A549 (cell line): ENCODE data around the gene ARHGEF16. TPM values are rescaled to one million over a fixed set of nuclear protein-coding genes. Genes with fewer than 3 reads are reported as not detected.

ENCODE experiments used
- ATAC-seq, 2 experiments: fragments of 200-7000 bp in 1 of 2; fragments of >200 bp in 1 of 2; cut with Nextera tagmentation in 1 of 2; cut with Tn5 transposase in 1 of 2; 3 replicates each; pipeline versions ENCODE4 v1.8.0 to v1.9.1; 2018 to 2020; ENCODE audit warnings: mild to moderate bottlenecking in 1 of 2, moderate library complexity in 1 of 2
- CTCF ChIA-PET: fragments of 300-600 bp; sonication (Branson Sonifier 250); formaldehyde crosslinking; extraction: SDS; loops from one replicate; lab custom pipeline; 2021; ENCODE audit warnings: antibody characterized with exemption, inconsistent platforms; lab: Yijun Ruan, JAX
- POLR2A ChIA-PET: fragments of 350-600 bp; formaldehyde crosslinking; extraction: SDS; loops from one replicate; lab custom pipeline; 2021; ENCODE audit warnings: antibody characterized with exemption, inconsistent platforms; lab: Yijun Ruan, JAX
- DNase-seq, 2 experiments: peaks; one replicate each; pipeline versions ENCODE4 v3.0.0 to v3.0.0-alpha.2; 2011 to 2016; ENCODE audit warnings: low read depth in 1 of 2, low spot score in 1 of 2
- FAIRE-seq: peaks from 2 replicates; lab custom pipeline; 2011; peaks lifted over from hg19 to GRCh38; lab: Jason Lieb, UNC
- H3K27ac ChIP-seq, 2 experiments: fragments of >200 bp; sonication (Bioruptor Twin); formaldehyde crosslinking; 3 replicates each; pipeline ENCODE4 v1.5.1; 2016 to 2017
- H3K4me1 ChIP-seq: fragments of >200 bp; sonication (Bioruptor Twin); formaldehyde crosslinking; 3 replicates; pipeline ENCODE4 v1.6.1; 2016
- H3K4me2 ChIP-seq: fragments of >200 bp; sonication (Bioruptor Twin); formaldehyde crosslinking; 3 replicates; pipeline ENCODE4 v1.6.1; 2016
- H3K4me3 ChIP-seq: fragments of >200 bp; sonication (Bioruptor Twin); formaldehyde crosslinking; 3 replicates; pipeline ENCODE4 v1.5.1; 2016
- H3K9me3 ChIP-seq: fragments of >200 bp; sonication (Bioruptor Twin); formaldehyde crosslinking; 3 replicates; pipeline ENCODE4 v1.6.1; 2016
- BCL3 ChIP-seq: fragments of >200 bp; sonication (Bioruptor Twin); formaldehyde crosslinking; IDR thresholded peaks from 3 replicates; pipeline ENCODE4 v1.6.1; 2016
- BHLHE40 ChIP-seq: IDR thresholded peaks from 2 replicates; pipeline ENCODE4 v1.6.1; 2012; ENCODE audit warnings: low read depth, low read length, inconsistent platforms
- CHD4 ChIP-seq: fragments of 200-600 bp; sonication (generic); IDR thresholded peaks from 2 replicates; pipeline ENCODE4 v1.6.1; 2016; ENCODE audit warnings: antibody characterized with exemption, mild to moderate bottlenecking, borderline replicate concordance
- EHF ChIP-seq: fragments of 250-450 bp; sonication (Bioruptor Pico); IDR thresholded peaks from 2 replicates; pipeline ENCODE4 v1.5.0; 2020; ENCODE audit warnings: mild to moderate bottlenecking
- EHMT2 ChIP-seq: fragments of 200-600 bp; sonication (generic); IDR thresholded peaks from 2 replicates; pipeline ENCODE4 v1.6.1; 2016; ENCODE audit warnings: antibody characterized with exemption, low read depth, mild to moderate bottlenecking, moderate library complexity
- ELK1 ChIP-seq: fragments of 150-350 bp; IDR thresholded peaks from 2 replicates; pipeline ENCODE4 v1.6.1; 2014; ENCODE audit warnings: low read depth, mild to moderate bottlenecking, low read length
- ESRRA ChIP-seq: fragments of 150-350 bp; IDR thresholded peaks from 2 replicates; pipeline ENCODE4 v1.6.1; 2014; ENCODE audit warnings: mild to moderate bottlenecking, low read length, borderline replicate concordance
- FOSB ChIP-seq: fragments of 250-450 bp; sonication (Bioruptor Pico); IDR thresholded peaks from 2 replicates; pipeline ENCODE4 v1.5.0; 2020; ENCODE audit warnings: mild to moderate bottlenecking, moderate library complexity
- GATA3 ChIP-seq: IDR thresholded peaks from 2 replicates; pipeline ENCODE4 v1.6.1; 2012; ENCODE audit warnings: borderline replicate concordance
- HDAC2 ChIP-seq: fragments of 200-600 bp; sonication (generic); IDR thresholded peaks from 2 replicates; pipeline ENCODE4 v1.6.1; 2016
- HEYL ChIP-seq: fragments of 250-450 bp; sonication (Bioruptor Pico); IDR thresholded peaks from 2 replicates; pipeline ENCODE4 v1.8.0; 2021; ENCODE audit warnings: mild to moderate bottlenecking, moderate library complexity
- HOXA7 ChIP-seq: fragments of 250-450 bp; sonication (Bioruptor Pico); IDR thresholded peaks from 2 replicates; pipeline ENCODE4 v1.5.0; 2020; ENCODE audit warnings: mild to moderate bottlenecking, moderate library complexity
- HOXB5 ChIP-seq: fragments of 250-450 bp; sonication (Bioruptor Pico); IDR thresholded peaks from 2 replicates; pipeline ENCODE4 v1.5.0; 2020; ENCODE audit warnings: mild to moderate bottlenecking, moderate library complexity
- JUNB ChIP-seq: fragments of >200 bp; sonication (Bioruptor Twin); formaldehyde crosslinking; IDR thresholded peaks from 2 replicates; pipeline ENCODE4 v1.6.1; 2016
- KDM1A ChIP-seq: fragments of 200-600 bp; sonication (generic); IDR thresholded peaks from 2 replicates; pipeline ENCODE4 v1.6.1; 2016; ENCODE audit warnings: low read depth, mild to moderate bottlenecking
- KDM5A ChIP-seq: fragments of 200-600 bp; sonication (generic); IDR thresholded peaks from 2 replicates; pipeline ENCODE4 v1.6.1; 2016; ENCODE audit warnings: antibody characterized with exemption, mild to moderate bottlenecking
- MAFK ChIP-seq: fragments of 450-650 bp; IDR thresholded peaks from 2 replicates; pipeline ENCODE4 v1.6.1; 2014; ENCODE audit not compliant: partially characterized antibody
- MAX ChIP-seq: IDR thresholded peaks from 2 replicates; pipeline ENCODE4 v1.6.1; 2012
- MYC ChIP-seq: IDR thresholded peaks from 2 replicates; pipeline ENCODE4 v1.6.1; 2012; ENCODE audit warnings: mild to moderate bottlenecking, inconsistent platforms, low read length, improper control_type of control experiment, borderline replicate concordance
- NFE2L2 ChIP-seq: fragments of 150-350 bp; conservative IDR thresholded peaks from 2 replicates; pipeline ENCODE4 v1.6.1; 2014; ENCODE audit warnings: low read length
- PBX3 ChIP-seq: IDR thresholded peaks from 2 replicates; pipeline ENCODE4 v1.6.1; 2012
- POLR2A ChIP-seq: IDR thresholded peaks from 2 replicates; pipeline ENCODE4 v1.6.1; 2012; ENCODE audit warnings: mild to moderate bottlenecking, low read length
- POLR2AphosphoS2 ChIP-seq: conservative IDR thresholded peaks from 2 replicates; pipeline ENCODE4 v1.6.1; 2012; ENCODE audit warnings: low read length, improper control_type of control experiment, inconsistent platforms
- RAD21 ChIP-seq, 2 experiments: fragments of >200 bp in 1 of 2; sonication (Bioruptor Twin) in 1 of 2; formaldehyde crosslinking in 1 of 2; IDR thresholded peaks in 1 of 2; conservative IDR thresholded peaks in 1 of 2; 2 replicates in 1 of 2; 3 replicates in 1 of 2; pipeline ENCODE4 v1.6.1; 2012 to 2018; ENCODE audit warnings: inconsistent platforms in 1 of 2
- REST ChIP-seq: fragments of 200-600 bp; sonication (generic); IDR thresholded peaks from 2 replicates; pipeline ENCODE4 v1.6.1; 2016; ENCODE audit warnings: antibody characterized with exemption, mild to moderate bottlenecking, moderate library complexity
- RNF2 ChIP-seq: fragments of 200-600 bp; sonication (generic); IDR thresholded peaks from 2 replicates; pipeline ENCODE4 v1.6.1; 2016; ENCODE audit warnings: low read depth, mild to moderate bottlenecking, antibody characterized with exemption, moderate library complexity, borderline replicate concordance
- SMC3 ChIP-seq: fragments of >200 bp; sonication (Bioruptor Twin); formaldehyde crosslinking; IDR thresholded peaks from 3 replicates; pipeline ENCODE4 v1.6.1; 2018; ENCODE audit warnings: inconsistent platforms
- SREBF2 ChIP-seq: fragments of 450-650 bp; IDR thresholded peaks from 2 replicates; pipeline ENCODE4 v1.6.1; 2014; ENCODE audit warnings: mild to moderate bottlenecking, moderate library complexity
- ZC3H11A ChIP-seq: fragments of 450-650 bp; IDR thresholded peaks from 2 replicates; pipeline ENCODE4 v1.6.1; 2014; ENCODE audit warnings: antibody characterized with exemption, mild to moderate bottlenecking
- ZNF302 ChIP-seq: fragments of 250-450 bp; sonication (Bioruptor Pico); IDR thresholded peaks from 2 replicates; pipeline ENCODE4 v1.9.0; 2021; ENCODE audit warnings: inconsistent platforms, mild to moderate bottlenecking, moderate library complexity
- WGBS: methylation state at CpG from one replicate; pipeline ENCODE4 v1.1.6; 2017; ENCODE audit errors: missing lambda C conversion rate; 5-methylcytosine and 5-hydroxymethylcytosine counted together
- polyA plus RNA-seq, 4 experiments: library from polyadenylated mRNA; depleted of rRNA in 3 of 4; stranded (reverse); fragments of >200 nt; fragmentation: RNase III in 1 of 4; extraction: RNeasy Plus Mini Kit Qiagen cat#74134 plus additional on column Dnase treatment in 1 of 4; gene quantifications; 2 replicates in 3 of 4; 3 replicates in 1 of 4; pipeline ENCODE4 v1.2.3, GENCODE V29; 2011 to 2017

The ARHGEF16 gene
- polyA plus RNA-seq, 2 of the 4 experiments (the other 2 are of a cell fraction), result 1.4 to 3.2 TPM

GRCh38 chr1:3420218-3420951 is 34.1 kb upstream of the ARHGEF16 start:
- no peak for FAIRE-seq
- Histone ChIP-seq H3K9me3 (0 out of 3 replicates have a peak, but pooled peaks cover 2% of the 10 kb centered on the region), H3K27ac (no peak overlapping the region), H3K4me3 (no peak overlapping the region), H3K4me2 (no peak overlapping the region)
- no peak for ATAC-seq
- 52% methylated on average over 16 of the region's 23 CpGs for WGBS
- ChIA-PET CTCF (interaction anchor here (0.8 kb wide), 1 partner anchor 32 kb away, joined by 3 read pairs; no protein-coding TSS in a partner anchor), POLR2A (no interaction called here)
- no peak for DNase-seq
- no peak for TF ChIP-seq PBX3
- TF ChIP-seq BHLHE40, result no peak
- TF ChIP-seq RNF2, result no peak
- TF ChIP-seq MAX, result no peak
- no peak for TF ChIP-seq BCL3
- no peak for TF ChIP-seq EHMT2
- TF ChIP-seq ESRRA, result no peak
- TF ChIP-seq MAFK, result no peak
- TF ChIP-seq NFE2L2, result no peak
- TF ChIP-seq HDAC2, result no peak
- no peak for TF ChIP-seq EHF (CRISPR knock-in tag)
- no peak for TF ChIP-seq ZNF302 (CRISPR knock-in tag)
- TF ChIP-seq HOXA7, result no peak
- TF ChIP-seq HEYL, result no peak
- TF ChIP-seq FOSB (CRISPR knock-in tag), result no peak
- no peak for TF ChIP-seq POLR2AphosphoS2
- no peak for TF ChIP-seq JUNB
- TF ChIP-seq ELK1, result no peak
- no peak for TF ChIP-seq MYC
- no peak for TF ChIP-seq KDM1A
- TF ChIP-seq, all 56 proteins: peak for 0
- peaks cover 3% of the 10 kb centered on the region; the same call in 1 of the 3 replicates for H3K4me1 ChIP-seq

- ChIA-PET POLR2A (no interaction called here), CTCF (interaction anchor here (3.8 kb wide), 1 partner anchor 410 kb away, joined by 24 read pairs; no protein-coding TSS in a partner anchor)
- ATAC-seq (no peak), DNase-seq (no peak), FAIRE-seq (no peak)
- 57% methylated on average over 10 of the region's 14 CpGs for WGBS
- H3K9me3 ChIP-seq, result no peaks in the 10 kb centered on the region
- H3K27ac ChIP-seq, result no peak overlapping the region
- H3K4me1 ChIP-seq, result peaks cover 3% of the 10 kb centered on the region; the same call in 1 of the 3 replicates
- H3K4me3 ChIP-seq, result no peak overlapping the region
- H3K4me2 ChIP-seq, result no peak overlapping the region
- TF ChIP-seq REST (no peak), POLR2A (no peak), HEYL (no peak), FOSB (CRISPR knock-in tag) (no peak), HOXB5 (CRISPR knock-in tag) (no peak), SMC3 (no peak), GATA3 (no peak), ELK1 (no peak), CHD4 (no peak), ZC3H11A (no peak), SREBF2 (no peak), RAD21 (conservative IDR thresholded peaks at IDR 0.05 in 1 of 2, IDR thresholded peaks at IDR 0.05 in 1 of 2) (no peak), KDM5A (no peak)
Measured at GRCh38 chr1:3422638-3423037, 31.8 kb upstream of the ARHGEF16 start.
